ENCODE results near the gene RPTOR. TPM values are rescaled to one million over a fixed set of nuclear protein-coding genes. Genes with fewer than 3 reads are reported as not detected.

The RPTOR gene
- total and polyA plus RNA-seq, 12 donors = 7.9 to 30.3 (median 25.6) TPM

- Histone ChIP-seq H3K9me3 (no peaks in the 10 kb centered on the region), H3K4me3 (no peak overlapping the region), H3K36me3 (peaks cover 0 to 24% (median 0%) of the 10 kb centered on the region in 9 donors), H3K27me3 (no peaks in the 10 kb centered on the region), H3K4me1 (peaks cover 0 to 27% (median 16%) of the 10 kb centered on the region in 9 donors), H3K27ac (no peak overlapping the region)
- no peak for TF ChIP-seq CTCF (IDR thresholded peaks at IDR 0.05)
- intact Hi-C loops (cut with DNase I) = no loop called here
- ATAC-seq = no peak
- DNase-seq = no peak
- WGBS, 2 donors = 92 to 94% methylated on average over 30 of the region's 30 CpGs
Observed at GRCh38 chr17:80835816-80836657, 291.4 kb downstream of the RPTOR start.

- ATAC-seq (no peak), DNase-seq (no peak)
- 93 to 95% methylated on average over 7 of the region's 7 CpGs for WGBS, 2 donors
- no peak for TF ChIP-seq CTCF (IDR thresholded peaks at IDR 0.05)
- Histone ChIP-seq H3K27me3 (no peaks in the 10 kb centered on the region), H3K4me3 (no peak overlapping the region), H3K9me3 (no peaks in the 10 kb centered on the region), H3K4me1 (peaks cover 0 to 27% (median 16%) of the 10 kb centered on the region in 9 donors), H3K27ac (no peak overlapping the region), H3K36me3 (peaks cover 0 to 24% (median 0%) of the 10 kb centered on the region in 9 donors)
- intact Hi-C loops (cut with DNase I) = no loop called here
Observed at GRCh38 chr17:80836658-80836965, 292.0 kb downstream of the RPTOR start.

GRCh38 chr17:80836971-80837481 lies 292.4 kb downstream of the RPTOR start:
- no peak overlapping the region for H3K4me3 ChIP-seq
- TF ChIP-seq CTCF (IDR thresholded peaks at IDR 0.05) = no peak
- 96% methylated on average over 16 of the region's 16 CpGs for WGBS, 2 donors
- H3K36me3 ChIP-seq = peaks cover 0 to 24% (median 0%) of the 10 kb centered on the region in 9 donors
- no peaks in the 10 kb centered on the region for H3K27me3 ChIP-seq
- DNase-seq = no peak
- no peaks in the 10 kb centered on the region for H3K9me3 ChIP-seq
- intact Hi-C loops (cut with DNase I) = no loop called here
- ATAC-seq = no peak
- H3K4me1 ChIP-seq = peaks cover 0 to 27% (median 15%) of the 10 kb centered on the region in 9 donors
- no peak overlapping the region for H3K27ac ChIP-seq

- Histone ChIP-seq H3K4me1 (peaks cover 0 to 21% (median 9%) of the 10 kb centered on the region in 9 donors), H3K9me3 (no peaks in the 10 kb centered on the region), H3K36me3 (peaks cover 0 to 27% (median 0%) of the 10 kb centered on the region in 9 donors), H3K4me3 (no peak overlapping the region), H3K27me3 (no peaks in the 10 kb centered on the region), H3K27ac (no peak overlapping the region)
- 96% methylated on average over 18 of the region's 18 CpGs for WGBS, 2 donors
- no peak for TF ChIP-seq CTCF (IDR thresholded peaks at IDR 0.05)
- DNase-seq (no peak), ATAC-seq (no peak)
- intact Hi-C loops (cut with DNase I) = no loop called here
Observed at GRCh38 chr17:80837711-80838110, 293.1 kb downstream of the RPTOR start.
